GM19324 (cell line): ENCODE data around the gene OSBP.
A peak's percentile ranks its signal among the peaks of the same experiment; 100 is the strongest.
"Not testable (repeated sequence)": the region's sequence is repeated elsewhere in the genome, so short reads cannot be mapped to it uniquely, and the experiment has no call there.

Experiments used
- ATAC-seq: cut with Tn5 transposase; IDR thresholded peaks from one replicate; pipeline ENCODE4 v1.9.1; 2021; ENCODE audit warnings: mild to moderate bottlenecking, moderate library complexity; ENCODE audit not compliant: unreplicated experiment, low FRiP score

The OSBP gene

GRCh38 chr11:59615637-59616395 lies at the start of gene OSBP:
OSBP (minus strand) TSS chr11:59615774; CDS start chr11:59615664, 110 bp downstream.
- ATAC-seq, result peak; percentile 93

DNA sequence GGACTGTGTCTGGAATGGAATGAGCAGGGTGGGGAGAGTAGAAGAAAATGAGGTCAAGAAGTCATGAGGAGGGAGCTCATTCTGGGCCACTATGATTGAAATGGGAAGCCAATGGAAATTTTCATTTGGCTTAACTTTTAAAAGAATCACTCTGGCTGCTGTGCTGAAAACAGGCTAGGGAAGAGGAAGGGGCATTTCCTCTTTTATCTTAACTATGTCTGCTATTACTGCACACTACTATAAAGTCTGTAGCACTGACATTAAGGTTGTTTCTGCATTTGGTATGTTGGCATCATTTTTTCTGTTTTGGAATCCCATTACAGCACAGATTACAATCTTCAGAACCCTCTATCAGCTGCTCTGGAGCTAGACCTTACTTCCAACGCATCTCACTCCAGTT lies 45.0 kb upstream of the OSBP start:
- ATAC-seq, result no peak

- no peak for ATAC-seq
Observed at GRCh38 chr11:59659981-59660380, 44.4 kb upstream of the OSBP start.

DNA sequence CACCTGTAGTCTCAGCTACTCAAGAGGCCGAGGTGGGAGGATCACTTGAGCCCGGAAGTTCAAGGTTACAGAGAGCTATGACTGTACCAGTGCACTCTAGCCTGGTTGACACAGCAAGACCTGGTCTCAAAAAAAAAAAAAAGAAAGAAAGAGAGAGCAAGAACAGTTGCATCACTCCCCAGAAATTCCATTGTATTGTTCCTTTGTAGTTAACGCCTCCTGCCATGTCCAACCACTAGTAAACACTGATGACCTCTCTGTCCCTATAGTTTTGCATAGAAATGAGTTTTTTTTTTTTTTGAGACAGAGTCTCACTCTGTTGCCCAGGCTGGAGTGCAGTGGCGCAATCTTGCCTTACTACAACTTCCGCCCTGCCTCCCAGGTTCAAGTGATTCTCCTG lies 42.5 kb upstream of the OSBP start:
- no peak for ATAC-seq

DNA sequence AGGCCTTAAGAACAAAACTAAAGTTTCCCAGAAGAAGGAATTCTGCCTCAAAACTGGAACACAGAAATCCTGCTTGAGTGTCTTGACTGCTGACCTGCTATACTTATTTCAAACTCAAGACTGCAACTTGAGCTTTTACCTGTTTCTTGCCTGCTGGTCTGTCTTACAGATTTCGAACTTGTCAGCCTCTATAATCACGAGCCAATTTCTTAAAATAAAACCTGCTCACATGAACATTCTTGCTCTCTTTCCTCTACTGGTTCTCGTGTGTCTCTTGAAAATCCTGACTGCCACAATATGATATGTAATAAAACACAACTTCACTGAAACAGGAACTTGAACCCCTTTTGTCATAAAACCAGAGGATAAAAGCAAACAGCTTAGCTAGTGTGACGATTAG lies 39.3 kb upstream of the OSBP start:
- no peak for ATAC-seq

- no peak for ATAC-seq
Observed at GRCh38 chr11:59647245-59647980, 31.8 kb upstream of the OSBP start.

DNA sequence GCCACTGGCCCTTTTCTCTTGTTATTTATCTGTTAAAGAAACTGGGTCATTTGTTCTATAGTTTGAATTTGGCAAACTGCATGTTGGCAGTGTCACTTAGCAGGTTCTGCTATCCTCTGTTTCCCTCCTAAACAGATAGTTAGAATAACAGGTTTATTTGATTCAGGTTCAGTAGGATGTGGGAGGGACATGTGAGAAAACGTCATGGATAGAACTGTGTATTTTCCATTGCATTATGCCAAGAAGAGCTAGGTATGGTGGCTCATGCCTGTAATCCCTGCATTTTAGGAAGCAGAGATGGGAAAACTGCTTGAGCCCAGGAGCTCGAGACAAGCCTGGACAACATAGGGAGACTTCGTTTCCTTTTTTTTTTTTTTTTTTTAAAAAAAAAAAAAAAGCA lies 29.0 kb upstream of the OSBP start:
- no peak for ATAC-seq

- ATAC-seq, result no peak
Observed at GRCh38 chr11:59643390-59643789, 27.8 kb upstream of the OSBP start.

GRCh38 chr11:59641156-59641555 lies 25.6 kb upstream of the OSBP start:
- ATAC-seq, result no peak

DNA sequence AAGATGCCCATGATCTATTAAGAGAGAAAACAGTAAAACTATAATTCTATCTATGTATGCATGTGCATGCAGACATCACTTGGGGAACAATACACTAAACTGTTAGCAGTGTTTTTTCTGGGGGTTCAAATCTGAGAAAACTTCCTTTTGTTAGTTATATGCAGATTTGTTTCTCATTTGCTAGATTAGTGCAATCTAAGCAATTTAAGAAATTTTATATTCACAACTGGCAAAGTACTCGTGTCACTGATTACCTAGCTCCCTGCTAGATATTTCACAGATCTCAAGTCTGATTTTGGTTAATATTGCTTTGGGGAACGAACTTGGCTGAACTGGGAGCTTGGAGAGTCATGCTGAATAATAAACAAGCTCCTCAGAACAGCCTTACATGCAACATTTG lies 14.9 kb upstream of the OSBP start:
- no peak for ATAC-seq

DNA sequence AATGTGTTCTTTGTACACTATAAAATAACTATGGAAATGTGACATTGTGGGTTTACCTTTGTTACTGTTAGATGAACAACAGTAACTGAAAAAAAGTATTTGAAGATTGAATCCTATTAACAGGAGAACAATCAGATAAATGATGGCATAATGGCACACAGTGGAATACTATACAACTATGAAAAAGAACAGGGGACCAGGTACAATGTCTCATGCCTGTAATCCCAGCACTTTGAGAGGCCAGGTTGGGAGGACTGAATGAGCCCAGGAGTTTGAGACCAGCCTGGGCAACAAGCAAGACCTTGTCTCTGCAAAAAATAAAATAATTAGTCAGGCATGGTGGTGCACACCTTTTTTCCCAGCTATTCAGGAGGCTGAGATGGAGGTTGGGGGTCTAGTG lies 14.4 kb upstream of the OSBP start:
- ATAC-seq, result no peak

GRCh38 chr11:59626969-59627368 lies 11.4 kb upstream of the OSBP start:
- not testable (repeated sequence) for ATAC-seq

GRCh38 chr11:59625703-59626102 lies 10.1 kb upstream of the OSBP start:
- ATAC-seq, result no peak

DNA sequence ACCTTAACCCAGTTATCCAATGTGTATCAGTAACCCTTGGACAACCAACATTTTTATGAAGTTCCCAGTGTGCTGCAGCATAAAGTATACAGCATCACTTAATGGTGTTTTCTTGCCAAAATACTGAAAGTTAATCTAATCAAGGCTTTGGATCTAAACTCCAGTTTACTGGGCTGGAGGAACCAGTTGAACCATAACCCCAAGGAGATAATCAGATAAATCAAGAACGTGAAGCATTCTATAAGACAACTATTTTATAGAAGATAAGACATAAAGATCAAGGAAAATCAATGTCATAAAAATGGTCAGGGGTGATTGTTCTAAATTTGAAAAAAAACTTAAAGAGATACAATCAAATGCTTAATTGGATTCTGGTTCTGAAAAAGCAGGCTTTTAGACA lies 2.3 kb upstream of the OSBP start:
- ATAC-seq, result no peak

GRCh38 chr11:59616396-59616982 lies 915 bp upstream of the OSBP start:
- ATAC-seq, result no peak

- peak; percentile 6 for ATAC-seq
Observed at GRCh38 chr11:59615120-59615636, 396 bp downstream of the OSBP start.

DNA sequence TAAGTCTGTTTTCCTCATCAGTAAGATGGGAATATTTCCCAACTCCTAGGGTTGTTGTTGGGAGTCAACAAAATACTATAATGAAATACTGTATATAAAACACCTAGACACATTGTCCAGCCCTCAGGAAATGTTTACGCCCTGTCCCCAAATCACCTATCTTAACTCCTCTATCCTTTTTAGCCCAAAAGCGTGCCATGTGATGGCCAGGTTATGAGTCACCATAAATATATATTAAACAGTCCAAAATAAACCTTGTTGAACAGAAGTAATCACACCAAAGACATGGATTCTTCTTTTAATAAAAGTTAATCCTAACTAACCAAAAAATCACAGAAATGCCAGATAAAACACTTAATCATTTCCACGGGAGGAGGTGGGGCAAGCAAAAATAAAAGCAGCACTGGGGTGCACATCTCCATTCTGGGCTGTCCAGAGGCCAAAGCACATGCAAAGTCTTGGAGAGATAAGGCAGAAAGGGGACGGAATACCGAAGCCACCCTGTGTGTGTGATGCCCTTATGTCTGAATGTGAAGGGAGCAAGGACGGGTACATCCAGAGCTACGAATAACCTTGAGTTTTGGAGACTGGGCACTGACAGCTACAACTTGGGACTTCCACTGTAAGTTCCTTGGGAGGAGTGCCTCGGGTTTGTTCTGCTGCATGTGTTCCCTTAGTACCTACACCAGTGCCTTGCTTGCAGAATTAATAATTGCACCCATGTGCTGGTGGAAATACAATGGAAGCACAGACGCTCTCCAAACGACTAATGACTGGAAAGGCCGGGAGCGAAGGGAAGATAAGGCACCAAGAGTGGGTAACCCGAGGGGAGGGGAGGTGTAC lies 1.1 kb downstream of the OSBP start:
- no peak for ATAC-seq

GRCh38 chr11:59611570-59612565 lies 3.7 kb downstream of the OSBP start:
- ATAC-seq, result no peak

DNA sequence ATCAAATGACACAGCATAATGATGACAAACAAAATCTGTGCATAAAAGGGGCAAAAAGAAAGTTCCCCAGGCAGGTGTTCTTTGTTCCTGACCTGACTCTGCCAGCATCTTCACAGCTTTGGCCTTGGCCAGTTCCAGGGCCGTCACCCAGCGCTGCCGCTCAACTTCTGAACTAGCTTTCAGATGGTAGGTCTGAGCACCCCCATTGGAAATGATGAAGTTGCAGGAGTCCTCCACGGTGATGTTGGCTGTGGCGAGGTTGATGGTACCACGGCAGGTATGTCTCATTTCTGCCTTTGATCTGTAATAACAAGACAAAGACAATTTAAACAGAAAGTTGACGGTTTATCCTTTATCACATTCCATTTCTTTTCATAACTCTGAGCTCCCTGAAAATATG lies 5.3 kb downstream of the OSBP start:
- ATAC-seq, result no peak
